GM18873 (cell line): Measurements from ENCODE around the gene VPS25.
"Not testable (repeated sequence)": the region's sequence is repeated elsewhere in the genome, so short reads cannot be mapped to it uniquely, and the experiment has no call there.

Experiments
- ATAC-seq: cut with Tn5 transposase; IDR thresholded peaks from one replicate; pipeline ENCODE4 v1.9.1; 2021; ENCODE audit warnings: mild to moderate bottlenecking, moderate library complexity, moderate number of reproducible peaks; ENCODE audit not compliant: unreplicated experiment, low FRiP score

VPS25 gene

DNA sequence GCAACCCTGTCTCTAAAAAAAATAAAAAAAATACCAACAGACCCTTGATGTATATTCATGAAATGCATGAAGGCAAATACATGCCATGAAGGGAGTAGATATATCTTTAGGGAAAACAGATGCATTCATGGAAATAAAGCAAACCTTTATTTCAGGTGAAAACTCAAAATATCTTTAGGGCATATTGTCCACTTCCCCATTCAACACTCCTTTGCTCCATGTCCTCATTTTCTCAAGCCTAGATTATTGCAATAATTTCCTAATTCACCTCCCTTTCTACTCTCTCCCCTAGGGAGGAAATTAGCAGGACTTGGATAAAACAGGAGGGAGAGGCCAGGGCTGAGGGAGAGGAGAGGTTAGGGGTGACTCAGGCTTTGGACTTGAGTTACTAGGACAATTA is 5.7 kb upstream of the VPS25 start:
- ATAC-seq = no peak

GRCh38 chr17:42768006-42768405 is 5.2 kb upstream of the VPS25 start:
- not testable (repeated sequence) for ATAC-seq

DNA sequence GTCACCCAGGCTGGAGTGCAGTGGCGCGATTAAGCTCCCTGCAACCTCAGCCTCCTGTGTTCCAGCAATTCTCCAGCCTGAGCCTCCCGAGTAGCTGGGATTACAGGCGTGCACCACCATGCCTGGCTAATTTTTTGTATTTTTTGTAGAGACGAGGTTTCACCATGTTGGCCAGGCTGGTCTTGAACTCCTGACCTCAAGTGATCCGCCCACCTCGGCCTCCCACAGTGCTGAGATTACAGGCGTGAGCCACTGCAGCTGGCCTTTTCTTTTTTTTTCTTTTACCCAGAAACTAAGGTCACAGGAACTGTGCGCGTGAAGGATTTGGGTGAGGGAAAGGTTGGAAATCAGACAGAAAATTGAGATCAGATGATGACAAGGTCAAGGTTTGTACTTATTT is 3.3 kb upstream of the VPS25 start:
- not testable (repeated sequence) for ATAC-seq

GRCh38 chr17:42772945-42773289 is 332 bp upstream of the VPS25 start:
- ATAC-seq = no peak

- no peak for ATAC-seq
These were observed 957 bp downstream of the VPS25 start for GRCh38 chr17:42774066-42774745.

GRCh38 chr17:42775534-42776098 is 2.4 kb downstream of the VPS25 start:
- no peak for ATAC-seq

DNA sequence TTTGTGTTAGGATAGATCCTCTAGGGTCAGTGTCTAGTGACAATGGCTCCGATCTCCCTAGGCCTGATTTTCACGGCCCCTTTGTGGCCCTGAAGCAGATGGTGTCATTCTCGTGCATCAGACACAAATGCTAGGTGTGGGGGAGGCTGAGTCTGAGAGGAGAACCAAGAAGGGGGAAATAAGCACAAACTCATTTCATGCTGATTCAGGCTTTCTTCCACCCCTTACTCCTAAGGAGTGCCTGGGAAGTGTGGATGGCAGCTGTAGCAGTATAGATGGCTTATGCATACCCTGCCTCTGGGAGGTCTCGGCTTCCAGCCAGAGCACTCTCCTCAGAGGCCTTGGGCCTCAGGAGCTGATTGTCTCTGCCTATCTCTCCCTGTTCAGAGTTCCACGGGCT is 5.3 kb downstream of the VPS25 start:
- ATAC-seq = no peak

- ATAC-seq = no peak
These were observed 6.2 kb downstream of the VPS25 start for GRCh38 chr17:42779304-42779935.

DNA sequence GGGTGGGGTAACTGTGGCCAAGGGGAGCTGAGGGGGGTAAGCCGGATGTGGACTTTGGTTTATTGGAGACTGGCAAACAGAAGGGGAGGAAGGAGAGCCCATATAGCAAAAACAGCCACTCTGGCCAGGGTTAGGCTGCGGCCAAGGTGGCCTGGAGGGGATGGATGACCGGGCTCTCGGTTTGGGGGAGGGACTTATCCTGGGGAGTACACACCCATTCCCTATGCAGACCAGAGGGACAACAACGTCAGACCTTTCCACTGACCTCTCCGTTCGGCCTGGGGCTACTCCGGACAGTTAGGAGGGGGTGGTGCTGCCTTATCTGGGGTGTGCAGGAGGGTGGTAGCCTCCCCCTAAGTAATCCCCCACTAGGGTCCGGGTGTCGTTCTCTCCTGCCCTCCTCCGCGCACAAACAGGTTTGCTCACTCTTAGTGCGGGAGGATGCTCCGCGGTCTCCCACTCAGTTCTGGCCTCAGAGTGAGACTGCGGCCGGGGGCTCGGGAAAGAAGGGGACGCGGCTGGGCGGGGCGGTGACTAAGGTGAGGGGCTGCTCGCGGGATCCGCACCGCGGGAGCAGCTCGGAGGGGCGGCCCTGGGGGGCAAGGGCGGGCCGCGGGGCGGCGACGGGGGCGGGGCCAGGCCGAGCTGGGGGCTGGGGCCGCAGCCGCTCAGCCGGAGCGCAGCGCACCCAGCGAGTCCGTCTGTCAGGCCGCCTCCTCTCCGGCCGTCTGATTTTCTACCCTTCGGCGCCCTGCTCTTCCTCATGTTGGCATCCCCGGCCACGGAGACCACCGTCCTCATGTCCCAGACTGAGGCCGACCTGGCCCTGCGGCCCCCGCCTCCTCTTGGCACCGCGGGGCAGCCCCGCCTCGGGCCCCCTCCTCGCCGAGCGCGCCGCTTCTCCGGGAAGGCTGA is 6.9 kb downstream of the VPS25 start, which contains the start of gene WNK4:
Gene WNK4 (plus strand): TSS at position 675 of the 915 bp plus-strand sequence. CDS start 89 bp downstream, at position 764.
- no peak for ATAC-seq

DNA sequence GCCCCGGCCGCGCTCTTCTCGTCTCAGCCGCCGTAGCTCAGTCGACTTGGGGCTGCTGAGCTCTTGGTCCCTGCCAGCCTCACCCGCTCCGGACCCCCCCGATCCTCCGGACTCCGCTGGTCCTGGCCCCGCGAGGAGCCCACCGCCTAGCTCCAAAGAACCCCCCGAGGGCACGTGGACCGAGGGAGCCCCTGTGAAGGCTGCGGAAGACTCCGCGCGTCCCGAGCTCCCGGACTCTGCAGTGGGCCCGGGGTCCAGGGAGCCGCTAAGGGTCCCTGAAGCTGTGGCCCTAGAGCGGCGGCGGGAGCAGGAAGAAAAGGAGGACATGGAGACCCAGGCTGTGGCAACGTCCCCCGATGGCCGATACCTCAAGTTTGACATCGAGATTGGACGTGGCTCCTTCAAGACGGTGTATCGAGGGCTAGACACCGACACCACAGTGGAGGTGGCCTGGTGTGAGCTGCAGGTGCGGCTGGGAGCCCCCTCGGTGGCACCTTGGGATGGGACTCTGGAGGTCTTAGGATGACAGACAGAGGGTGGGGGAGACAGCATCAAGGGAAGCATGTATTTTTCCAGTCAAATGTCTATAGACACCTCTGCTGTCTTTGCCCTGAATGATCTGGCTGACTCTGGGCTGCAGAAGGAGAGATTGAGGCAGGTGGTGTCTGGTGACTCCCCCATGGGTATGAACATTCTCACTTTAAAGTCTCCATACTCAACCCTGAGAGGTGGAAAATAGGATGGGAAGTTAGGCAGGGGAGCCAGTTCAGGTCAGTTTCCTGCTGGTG is 7.8 kb downstream of the VPS25 start:
- ATAC-seq = no peak

DNA sequence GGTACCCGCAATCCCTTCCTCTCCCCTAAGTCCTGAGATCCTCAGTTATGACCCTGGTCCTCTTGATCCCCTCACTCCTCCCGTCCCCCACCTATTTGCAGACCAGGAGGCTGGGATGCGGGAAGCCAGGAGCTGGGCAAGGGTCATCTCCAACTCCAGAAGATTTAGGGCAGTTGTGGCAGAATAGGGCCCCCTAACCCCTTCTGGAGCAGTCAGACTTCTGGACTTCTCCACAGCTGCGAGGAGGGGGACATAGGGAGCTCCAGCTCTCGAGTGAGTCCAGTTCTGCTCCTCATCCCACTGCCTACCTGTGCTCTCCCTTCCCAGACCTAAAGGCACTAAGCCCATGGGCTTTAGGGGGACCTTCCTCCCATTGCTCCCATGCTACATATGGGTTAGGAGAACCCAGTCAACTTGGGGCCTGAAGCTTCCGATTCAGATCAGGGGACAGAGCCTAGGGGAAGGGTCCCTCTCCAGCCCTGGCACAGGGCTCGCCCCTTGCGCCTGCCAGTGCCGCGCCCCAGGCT is 8.5 kb downstream of the VPS25 start:
- ATAC-seq = no peak

GRCh38 chr17:42782166-42783061 is 9.2 kb downstream of the VPS25 start:
- ATAC-seq = no peak

DNA sequence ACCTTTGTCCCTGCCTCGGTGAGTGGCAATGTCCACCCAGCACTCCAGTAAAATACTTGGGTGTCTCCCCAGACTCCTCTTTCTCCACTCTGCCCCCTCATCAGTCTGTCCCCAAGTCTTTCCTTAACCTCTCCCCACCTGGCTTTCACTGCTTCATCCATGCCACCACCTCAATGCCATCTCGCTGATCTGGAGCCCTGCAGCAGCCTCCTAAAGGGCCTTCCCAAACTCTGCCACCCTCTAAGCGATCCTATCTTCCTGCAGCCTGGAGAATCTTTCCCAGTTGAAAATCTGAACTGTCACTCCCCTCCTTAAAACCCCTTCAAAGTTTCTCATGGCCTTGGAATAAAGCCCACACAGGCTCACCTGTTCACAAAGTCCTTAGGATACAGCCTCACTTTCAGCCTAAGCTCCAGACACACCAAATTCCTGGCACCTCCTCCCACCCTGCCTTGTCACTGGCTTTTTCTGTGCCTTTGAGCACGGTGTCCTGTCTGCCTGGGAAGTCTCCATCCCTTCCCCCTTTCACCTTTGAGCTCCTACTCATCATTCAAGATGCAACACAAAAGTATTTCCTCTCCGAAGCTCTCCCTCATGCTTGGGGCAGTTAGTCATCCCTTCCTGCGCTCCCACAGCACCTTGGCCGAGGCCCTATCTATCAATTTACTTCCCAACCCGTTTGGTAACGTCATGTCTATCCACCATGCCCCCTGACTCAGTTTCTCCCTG is 10.0 kb downstream of the VPS25 start:
- ATAC-seq = no peak

DNA sequence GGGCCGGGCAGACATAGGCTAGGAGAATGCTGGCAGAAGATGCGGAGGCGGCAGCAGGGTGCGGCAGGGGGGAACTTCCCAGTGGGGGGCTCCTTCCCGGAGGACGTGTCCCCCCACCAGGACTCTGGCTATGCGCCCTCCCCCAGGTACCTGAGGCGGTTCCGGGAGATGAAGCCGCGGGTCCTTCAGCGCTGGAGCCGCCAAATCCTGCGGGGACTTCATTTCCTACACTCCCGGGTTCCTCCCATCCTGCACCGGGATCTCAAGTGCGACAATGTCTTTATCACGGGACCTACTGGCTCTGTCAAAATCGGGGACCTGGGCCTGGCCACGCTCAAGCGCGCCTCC is 10.5 kb downstream of the VPS25 start:
- ATAC-seq = no peak

DNA sequence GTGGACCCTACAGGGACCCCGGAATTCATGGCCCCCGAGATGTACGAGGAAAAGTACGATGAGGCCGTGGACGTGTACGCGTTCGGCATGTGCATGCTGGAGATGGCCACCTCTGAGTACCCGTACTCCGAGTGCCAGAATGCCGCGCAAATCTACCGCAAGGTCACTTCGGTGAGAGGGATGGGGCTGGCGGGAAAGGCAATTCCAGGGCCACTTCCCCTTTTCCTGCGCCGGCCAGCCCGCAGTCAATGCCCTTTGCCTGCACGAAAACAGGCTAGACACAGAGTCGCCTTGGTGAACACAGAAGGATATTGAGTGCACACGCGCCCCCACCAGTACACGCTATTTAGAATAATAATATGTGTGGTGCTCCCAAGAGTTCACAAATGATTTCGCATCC is 11.2 kb downstream of the VPS25 start:
- ATAC-seq = no peak

GRCh38 chr17:42784811-42785592 is 11.8 kb downstream of the VPS25 start:
- no peak for ATAC-seq

DNA sequence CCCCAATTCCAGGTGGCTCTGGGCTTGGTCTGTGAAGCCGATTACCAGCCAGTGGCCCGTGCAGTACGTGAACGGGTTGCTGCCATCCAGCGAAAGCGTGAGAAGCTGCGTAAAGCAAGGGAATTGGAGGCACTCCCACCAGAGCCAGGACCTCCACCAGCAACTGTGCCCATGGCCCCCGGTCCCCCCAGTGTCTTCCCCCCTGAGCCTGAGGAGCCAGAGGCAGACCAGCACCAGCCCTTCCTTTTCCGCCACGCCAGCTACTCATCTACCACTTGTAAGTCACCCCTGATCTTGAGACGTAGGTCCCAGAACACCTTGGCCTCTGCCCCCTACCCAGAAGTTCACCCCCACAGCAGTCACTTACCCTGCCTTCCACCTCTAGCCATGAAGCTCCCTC is 14.0 kb downstream of the VPS25 start:
- ATAC-seq = no peak

DNA sequence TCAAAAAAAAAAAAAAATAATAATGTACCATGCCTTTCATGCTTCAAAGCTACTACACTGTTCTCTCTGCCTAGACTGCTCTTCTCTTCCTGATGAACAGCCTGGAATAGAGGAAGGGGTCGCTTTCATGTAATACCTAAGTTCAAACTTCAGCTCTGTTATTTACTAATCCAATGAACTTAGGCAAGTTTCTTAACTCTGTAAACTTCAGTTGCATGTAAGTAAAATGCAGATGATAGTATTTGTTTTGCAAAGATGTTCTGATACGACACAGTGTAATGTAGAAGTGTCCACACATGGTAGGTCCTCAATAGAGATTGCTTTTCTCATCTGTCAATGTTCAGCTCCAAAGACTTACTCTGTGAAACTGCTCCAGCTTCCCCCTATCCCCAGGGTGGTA is 18.7 kb downstream of the VPS25 start:
- no peak for ATAC-seq
